GM18519 (cell line): ENCODE results near the gene BEND7.
"Not testable (repeated sequence)": the region's sequence is repeated elsewhere in the genome, so short reads cannot be mapped to it uniquely, and the experiment has no call there.

ENCODE experiments used
- ATAC-seq: cut with Tn5 transposase; IDR thresholded peaks from one replicate; pipeline ENCODE4 v1.9.1; 2021; ENCODE audit warnings: mild to moderate bottlenecking, moderate library complexity; ENCODE audit not compliant: unreplicated experiment, low FRiP score

BEND7 gene

DNA sequence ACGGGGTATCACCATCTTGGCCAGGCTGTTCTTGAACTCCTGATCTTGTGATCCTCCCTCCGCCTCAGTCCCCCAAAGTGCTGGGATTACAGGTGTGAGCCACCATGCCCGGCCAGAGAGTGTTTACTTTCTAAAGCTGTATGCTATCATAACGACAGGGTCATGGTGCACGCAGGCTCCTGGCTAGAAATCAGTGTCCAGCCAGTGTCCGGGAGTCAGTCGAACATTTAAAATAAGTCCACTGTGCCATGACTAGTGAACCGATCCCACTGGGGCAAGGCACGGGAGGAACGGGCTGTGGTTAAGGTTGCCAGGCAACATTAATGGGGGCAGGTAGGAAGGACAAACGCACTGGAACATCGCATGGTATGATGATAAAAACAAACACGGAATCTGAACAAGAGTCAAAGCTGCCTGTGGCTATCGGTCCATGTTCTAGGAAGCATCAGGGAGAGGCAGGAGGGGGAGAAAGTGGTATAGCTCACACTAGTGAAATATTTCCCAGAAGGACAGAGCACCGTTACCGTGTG, 91.7 kb downstream of the BEND7 start:
- ATAC-seq, result no peak

DNA sequence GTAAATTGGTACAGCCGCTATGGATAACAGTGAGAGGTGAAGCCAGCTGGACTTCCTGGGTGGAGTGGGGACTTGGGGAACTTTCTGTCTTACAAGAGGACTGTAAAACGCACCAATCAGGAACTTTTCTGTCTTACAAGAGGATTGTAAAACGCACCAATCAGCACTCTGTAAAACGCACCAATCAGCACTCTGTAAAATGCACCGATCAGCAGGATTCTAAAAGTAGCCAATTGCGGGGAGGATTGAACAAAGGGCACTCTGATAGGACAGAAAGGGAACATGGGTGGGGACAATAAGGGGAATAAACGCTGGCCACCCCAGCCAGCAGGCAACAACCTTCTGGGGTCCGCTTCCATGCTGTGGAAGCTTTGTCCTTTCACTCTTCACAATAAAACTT, 100.9 kb downstream of the BEND7 start:
- ATAC-seq, result not testable (repeated sequence)

DNA sequence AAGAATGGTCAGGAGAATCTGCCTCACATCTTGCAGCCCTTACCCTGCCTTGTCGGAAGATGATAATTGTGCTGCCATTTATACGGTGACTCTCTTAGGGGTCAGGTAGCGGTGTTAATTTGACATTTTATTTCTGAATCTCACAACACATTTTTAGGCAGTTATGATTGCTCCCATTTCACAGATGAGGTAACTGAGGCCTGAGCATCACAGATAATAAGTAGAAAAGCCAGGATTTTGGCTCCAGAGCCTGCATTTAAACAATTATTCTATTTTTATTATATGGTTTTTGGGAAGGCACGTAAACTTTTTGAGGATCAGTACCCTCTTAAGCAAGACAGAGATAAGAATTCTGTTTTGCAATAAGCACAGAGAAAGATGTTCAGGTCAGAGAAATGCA, 103.4 kb downstream of the BEND7 start:
- ATAC-seq, result no peak

DNA sequence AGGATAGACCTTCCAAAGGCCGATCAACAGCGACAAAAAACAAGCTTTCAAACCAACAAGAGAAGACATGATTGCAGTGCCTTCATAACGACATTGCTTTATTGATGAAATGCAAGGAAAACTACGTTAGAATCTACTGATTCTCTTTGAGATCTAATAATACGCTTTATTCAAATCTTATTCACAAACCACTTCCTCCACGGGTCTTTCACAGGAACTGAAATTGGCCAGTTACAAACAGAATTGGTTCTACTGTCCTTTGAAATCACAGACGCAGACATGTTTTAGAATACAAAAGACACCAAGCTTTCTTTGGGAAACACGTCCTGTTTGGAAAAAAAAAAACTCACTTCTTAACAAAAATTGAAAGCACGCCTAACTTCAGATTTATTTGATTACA, 106.0 kb downstream of the BEND7 start:
- ATAC-seq, result no peak

DNA sequence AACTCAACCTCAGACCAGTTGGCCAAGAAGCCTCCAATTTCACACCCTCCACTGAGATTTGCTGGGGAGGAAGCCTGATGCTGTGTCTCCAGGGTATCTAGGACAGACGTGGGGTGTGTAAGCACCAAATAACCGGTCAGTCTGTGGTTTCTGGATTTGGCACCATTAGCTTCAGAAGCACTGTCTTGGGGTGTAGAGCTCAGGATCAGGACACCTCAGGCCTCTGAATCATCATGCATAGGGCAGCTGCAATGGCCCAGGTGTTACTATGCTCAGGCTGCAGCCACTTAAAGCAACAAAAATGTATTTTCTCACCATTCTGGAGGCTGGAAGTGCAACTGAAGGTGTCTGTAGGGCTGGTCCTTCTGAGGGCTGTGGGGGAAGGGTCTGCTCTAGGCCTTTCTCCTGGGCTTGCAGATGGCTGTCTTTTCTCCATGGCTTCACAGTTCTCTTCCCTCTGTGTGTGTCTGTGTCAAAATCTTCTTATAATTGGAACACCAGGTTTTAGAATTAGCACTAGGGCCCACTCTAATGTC, 107.4 kb downstream of the BEND7 start:
- no peak for ATAC-seq

DNA sequence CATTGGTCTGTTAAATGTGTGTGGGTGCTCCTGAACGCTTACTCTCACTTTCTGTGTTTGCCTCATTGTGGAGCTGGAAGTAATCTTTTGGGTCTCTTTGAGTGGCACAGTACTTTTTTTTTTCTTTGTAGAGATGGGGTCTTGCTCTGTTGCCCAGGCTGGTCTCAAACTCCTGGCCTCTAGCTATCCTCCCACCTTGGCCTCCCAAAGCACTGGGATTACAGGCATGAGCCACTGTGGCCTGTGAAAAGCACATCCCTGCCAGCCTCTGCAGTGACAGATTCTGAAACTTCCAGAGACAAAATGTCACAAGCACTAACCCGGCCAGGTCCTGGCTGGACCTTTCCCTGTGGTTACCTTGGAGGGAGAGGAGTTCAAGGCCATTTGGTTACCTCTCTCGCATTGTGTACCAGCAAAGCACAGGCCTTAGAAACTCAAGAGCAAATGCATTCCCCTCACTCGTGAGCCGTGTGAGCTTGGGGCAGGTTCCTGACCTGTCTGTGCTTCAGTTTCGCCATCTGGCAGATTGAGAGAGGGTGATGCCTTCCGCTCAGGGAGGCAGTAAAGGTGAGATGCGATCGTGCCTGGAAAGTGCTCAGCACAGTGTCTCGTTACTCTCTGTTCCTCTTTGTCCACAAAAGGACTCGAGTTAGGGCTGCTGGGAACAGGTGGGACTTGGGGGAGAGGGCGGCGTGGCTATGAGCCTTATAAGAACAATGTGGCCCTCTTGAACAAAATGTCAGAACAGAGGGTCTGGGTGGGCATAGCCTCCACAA, 108.1 kb downstream of the BEND7 start:
- no peak for ATAC-seq

DNA sequence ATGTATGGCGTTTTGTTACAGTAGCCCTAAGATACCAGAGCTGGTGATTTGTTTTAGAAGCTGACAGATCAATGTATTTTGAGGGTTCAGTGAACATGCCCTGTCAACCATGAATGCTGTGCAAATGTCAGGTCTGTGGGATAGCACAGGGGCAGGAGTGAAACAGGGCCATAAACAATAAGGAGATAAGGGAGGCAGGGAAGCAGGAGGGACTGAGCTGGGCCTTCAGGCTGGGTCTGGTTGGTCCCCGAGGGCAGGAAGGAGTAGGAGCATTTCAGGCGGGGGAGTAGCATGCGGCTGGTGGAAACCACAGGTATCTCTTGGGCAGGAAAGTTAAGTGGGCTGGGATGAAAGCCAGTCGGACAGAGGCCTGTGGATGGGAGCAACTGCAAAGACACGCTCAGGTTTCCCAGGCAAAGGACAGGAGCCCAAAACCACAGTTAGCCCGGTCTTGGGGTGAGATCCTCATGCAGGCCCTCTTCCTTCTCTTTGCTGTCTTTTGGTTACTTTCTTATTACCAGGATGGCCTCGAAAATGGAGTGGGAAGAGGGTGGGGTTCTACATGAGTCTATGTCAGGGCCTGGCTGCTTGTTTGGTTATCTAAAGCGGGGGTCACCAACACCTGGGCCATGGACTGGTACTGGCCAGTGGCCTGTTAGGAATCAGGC, 111.2 kb downstream of the BEND7 start:
- no peak for ATAC-seq

DNA sequence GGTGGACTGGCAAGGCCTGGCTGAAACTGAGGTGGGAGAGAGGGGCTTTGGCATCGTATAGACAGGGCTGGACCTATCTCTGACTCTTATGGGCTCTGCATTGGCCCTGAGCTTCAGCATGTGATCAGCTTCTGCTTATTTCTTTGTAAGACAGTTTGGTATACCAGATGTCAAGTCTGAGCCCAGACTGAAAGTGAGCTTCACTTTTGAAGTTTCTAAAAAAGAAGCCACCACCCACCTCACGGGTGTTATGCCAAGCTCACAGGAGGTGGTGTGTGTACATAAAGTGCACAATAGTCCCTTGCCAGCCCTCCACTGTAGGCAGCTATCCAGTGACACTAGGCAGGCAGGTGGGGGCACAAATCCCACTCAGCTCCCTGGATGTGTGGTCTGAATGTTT, 112.1 kb downstream of the BEND7 start:
- ATAC-seq, result no peak

DNA sequence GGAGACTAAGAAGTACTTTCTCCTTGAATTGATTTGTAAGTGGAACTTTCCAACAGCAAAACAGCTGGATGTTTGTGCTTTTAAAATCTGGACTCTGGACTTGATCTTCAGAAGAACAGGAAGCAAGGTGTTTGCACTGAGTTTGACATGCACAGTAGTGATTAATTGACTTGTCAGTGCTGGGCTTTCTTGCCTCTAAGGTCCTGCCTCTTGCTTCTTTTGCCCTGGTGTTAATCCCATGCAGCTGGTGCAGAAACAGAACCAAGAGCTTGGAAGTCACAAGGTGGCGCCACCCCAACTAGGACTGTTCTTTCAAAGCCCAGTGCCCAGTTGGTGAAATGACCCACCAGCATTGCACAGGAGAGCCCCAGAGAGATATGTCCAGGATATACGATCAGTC, 114.0 kb downstream of the BEND7 start:
- no peak for ATAC-seq

DNA sequence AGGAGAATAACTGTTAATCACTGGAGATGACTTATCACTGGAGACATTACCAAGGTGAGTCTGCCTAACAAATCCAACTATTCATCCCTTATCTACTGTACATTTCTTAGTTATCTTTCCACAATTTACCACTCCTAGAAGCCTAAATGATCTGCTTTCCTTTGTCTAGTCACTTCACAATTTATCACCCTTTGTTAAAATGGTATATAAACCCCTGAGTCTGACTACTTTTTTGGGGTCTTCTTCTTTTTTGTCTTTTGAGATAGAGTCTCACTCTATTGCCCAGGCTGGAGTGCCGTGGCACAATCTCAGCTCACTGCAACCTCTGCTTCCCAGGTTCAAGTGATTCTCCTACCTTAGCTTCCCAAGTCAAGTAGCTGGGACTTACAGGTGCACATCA, 114.7 kb downstream of the BEND7 start:
- ATAC-seq, result no peak

DNA sequence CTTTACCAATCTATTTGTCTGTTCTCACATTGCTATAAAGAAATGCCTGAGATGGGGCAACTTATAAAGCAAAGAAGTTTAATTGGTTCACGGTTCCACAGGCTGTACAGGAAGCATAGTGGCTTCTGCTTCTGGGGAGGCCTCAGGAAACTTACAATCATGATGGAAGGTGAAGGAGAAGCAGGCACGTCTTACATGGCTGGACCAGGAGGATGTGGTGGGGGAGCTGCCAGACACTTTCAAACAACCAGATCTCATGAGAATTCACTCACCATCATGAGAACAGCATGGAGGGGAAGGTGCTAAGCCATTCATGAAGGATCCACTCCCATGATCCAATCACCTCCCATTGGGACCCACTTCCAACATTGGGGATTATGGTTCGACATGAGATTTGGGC, 115.9 kb downstream of the BEND7 start:
- no peak for ATAC-seq

DNA sequence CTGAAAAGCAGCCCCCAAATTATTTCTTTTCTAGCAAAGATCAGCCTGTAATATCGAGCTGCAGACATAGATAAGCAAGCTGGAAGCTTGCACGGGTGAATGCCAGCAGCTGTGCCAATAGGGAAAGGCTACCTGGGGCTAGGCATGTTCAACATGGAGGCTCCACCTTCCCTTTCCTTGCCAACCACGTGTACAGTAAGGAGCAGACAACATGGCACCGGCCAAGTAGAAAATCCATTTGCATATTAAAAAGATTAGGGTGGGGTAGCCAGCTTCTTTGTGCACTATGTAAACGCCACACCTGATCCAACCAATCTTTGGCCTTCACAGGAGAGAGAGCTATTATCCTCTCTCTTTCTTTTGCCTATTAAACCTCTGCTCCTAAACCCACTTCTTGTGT, 124.0 kb downstream of the BEND7 start:
- no peak for ATAC-seq

DNA sequence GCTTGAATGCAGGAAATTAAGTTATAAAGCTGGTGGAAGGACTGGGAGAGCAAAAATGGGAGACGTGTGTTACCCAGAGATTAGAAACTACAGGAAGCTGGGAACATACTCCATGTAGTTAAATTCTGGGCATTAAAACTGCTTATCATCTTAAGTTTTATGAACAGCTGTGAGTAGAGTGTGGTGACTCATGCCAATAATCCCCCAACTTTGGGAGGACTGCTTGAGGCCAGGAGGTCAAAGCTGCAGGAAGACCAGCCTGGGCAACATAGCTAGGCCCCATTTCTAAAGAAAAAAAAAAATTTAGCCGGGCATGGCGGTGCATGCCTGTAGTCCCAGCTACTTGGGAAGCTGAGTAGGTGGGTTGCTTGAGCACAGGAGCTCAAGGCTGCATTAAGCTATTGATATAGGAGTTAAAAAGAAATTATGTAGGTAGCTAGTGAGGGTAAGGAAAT, 124.5 kb downstream of the BEND7 start:
- ATAC-seq, result no peak

DNA sequence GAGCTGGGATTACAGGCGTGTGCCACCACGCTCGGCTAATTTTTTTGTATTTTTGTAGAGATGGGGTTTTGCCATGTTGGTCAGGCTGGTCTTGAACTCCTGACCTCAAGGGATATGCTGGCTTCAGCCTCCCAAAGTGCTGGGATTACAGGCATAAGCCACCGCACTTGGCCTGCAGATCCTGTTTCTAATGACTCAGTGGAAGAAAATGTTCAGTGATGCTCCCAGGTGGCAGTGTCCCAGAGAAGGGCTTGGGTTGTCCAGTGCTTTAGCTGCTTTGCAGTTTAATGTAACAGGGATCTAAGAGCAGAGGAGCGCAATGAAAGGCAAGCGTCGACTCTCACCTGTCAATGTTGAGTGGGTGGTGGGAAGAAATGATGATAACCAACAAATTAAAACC, 125.4 kb downstream of the BEND7 start:
- ATAC-seq, result not testable (repeated sequence)

DNA sequence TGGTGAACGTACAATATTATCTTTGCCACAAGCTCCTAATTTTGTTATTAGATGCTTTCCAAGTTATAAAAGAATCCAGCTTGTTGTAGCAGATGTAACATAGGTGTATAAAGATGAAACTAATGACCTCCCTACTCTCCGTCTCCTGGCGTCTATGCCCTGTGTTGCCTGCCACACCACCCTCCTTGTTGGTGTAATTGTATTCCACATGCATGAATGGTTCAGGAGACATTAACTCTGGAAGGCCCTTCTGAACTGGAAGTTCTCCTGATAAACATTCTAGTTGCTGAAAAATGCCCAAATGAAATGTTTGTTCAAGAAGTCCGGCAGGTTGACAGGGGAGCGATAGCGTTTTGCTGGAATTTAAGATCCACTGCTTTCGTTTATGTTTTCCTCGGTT, 126.8 kb downstream of the BEND7 start:
- ATAC-seq, result no peak

DNA sequence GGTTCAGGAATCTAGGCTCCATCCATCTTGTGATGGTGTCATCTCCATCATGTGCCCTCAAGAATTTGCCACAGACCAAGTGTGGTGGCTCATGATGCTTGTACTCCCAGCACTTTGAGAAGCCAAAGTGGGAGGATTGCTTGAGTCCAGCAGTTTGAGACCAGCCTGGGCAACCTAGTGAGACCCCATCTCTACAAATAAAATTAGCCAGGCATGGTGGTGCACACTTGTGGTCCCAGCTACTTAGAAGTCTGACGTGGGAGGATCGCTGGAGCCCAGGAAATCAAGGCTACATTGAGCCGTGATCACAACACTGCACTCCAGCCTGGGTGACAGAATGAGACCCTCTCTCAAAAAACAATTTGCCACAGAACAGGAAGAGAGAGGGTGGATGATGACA, 127.7 kb downstream of the BEND7 start:
- no peak for ATAC-seq

DNA sequence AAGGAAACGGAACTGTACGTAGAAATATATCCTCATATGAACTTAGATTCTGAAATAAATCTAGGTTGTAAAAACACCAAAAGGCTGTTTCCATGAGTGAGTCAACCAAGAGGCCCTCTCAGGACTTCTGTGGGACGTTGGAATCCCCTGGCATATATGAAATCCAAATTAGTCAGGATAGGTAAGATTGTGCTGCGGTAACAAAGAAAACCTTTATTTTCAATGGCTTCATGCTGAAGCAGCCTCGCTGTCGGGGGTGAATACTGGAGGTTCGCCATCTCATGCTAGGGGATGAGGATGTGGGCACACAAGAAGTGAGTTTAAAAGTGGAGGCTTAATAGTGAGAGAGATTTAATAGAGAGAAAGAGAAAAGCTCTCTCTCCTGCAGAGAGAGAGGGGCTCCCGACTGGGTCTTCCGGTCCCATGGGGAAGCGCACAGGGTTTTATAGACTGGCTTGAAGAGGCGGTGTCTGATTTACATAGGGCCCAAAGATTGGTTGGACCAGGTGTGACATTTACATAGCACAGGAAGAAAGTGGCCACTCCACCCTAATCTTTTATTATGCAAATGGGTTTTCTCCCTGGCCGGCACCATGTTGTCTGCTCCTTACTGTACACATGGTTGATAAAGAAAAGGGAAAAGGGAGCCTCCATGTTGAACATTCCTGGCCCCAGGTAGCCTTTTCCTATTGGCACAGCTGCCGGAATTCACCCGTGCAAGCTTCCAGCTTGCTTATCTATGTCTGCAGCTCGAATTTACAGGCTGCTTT, 128.4 kb downstream of the BEND7 start:
- ATAC-seq, result no peak

DNA sequence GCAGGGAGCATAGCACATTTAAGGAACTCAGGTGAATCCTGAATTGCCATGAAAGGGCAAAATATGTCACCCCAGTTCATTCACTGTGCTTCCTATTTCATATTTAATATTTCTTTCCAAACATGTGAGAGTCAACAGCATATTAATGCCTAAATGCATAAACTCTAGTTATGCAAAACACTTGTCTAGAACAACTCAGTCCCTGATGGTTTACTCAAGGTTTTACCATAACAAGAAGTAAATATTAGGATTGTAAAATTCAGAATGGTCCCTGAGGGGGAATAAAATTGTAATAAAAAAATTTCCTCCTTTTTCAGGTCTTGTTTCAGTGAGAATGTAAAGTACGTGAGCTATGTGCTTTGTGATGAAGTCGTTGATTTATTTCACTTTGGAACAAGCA, 129.1 kb downstream of the BEND7 start:
- ATAC-seq, result no peak

DNA sequence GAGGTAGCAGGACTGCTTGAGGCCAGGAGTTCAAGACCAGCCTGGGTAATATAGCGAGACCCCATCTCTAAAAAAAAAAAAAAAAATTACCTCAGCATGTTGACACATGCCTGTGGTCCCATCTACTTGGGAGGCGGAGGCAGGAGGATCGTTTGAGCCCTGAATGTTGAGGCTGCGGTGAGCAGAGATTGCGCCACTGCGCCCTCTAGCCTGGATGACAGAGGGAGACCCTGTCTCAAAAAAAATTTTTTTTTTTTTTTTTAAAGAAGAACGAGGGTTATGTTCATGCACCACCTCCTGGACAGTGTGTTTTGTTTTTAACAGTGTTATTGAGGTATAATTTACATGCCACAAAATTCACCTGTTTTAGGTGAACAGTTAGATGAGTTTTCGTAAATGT, 129.6 kb downstream of the BEND7 start:
- ATAC-seq, result no peak

DNA sequence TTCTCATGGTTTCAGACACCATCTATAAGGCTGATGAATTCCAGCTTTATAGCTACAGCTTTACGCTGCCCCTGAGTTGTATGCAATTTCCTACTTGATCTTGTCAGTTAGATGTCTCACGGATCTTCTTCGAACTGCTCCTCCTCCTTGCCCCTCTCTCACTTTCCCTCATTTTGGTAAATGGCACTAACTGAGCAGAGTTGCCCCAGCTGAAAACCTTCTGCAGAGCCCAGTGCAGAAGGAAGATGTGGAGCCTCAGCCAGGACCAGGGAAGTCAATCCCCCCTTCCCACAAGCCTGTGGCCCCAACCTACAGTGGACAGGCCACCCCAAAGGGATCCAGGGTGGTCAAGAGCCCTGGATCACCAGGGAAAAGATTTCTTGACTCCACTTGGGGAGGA, 131.8 kb downstream of the BEND7 start:
- no peak for ATAC-seq

DNA sequence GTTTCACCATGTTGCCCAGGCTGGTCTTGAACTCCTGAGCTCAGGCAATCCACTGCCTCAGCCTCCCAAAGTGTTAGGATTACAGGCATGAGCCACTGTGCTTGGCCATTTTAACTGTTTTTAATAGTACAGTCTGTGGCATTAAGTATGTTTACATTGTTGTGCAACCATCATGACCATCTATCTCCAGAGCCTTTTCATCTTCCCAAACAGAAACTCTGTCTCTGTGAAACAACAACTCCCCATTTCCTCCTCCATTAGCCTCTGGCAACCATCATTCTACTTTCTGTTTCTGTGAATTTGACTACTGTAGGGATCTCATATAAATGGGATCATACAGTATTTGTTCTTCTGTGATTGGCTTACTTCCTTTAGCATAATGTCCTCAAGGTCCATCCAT, 132.4 kb downstream of the BEND7 start:
- no peak for ATAC-seq
